ENCODE data around the gene LDB2.
"Not testable (repeated sequence)": the region's sequence is repeated elsewhere in the genome, so short reads cannot be mapped to it uniquely, and the experiment has no call there.

Gene LDB2

DNA sequence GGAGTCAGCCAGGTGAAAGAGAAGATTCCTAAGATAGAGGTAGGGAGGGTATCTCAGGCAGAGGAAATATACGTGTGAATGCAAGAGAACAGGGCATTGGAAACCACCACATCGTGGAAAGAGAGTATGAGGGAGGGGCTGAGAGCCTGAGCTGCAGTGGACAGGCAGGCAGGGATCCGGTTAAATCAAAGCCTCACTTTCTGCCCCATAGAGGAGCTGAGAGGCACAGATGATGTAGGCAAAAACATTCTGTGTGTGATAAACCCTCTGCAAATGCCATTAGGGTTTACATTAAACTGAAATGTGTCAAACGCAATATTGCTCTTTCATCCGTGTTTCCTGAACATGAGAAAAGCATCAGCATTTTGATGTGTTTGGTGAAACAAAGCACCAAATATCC is 374.0 kb downstream of the LDB2 start:
- TF ChIP-seq, protein P1, sequence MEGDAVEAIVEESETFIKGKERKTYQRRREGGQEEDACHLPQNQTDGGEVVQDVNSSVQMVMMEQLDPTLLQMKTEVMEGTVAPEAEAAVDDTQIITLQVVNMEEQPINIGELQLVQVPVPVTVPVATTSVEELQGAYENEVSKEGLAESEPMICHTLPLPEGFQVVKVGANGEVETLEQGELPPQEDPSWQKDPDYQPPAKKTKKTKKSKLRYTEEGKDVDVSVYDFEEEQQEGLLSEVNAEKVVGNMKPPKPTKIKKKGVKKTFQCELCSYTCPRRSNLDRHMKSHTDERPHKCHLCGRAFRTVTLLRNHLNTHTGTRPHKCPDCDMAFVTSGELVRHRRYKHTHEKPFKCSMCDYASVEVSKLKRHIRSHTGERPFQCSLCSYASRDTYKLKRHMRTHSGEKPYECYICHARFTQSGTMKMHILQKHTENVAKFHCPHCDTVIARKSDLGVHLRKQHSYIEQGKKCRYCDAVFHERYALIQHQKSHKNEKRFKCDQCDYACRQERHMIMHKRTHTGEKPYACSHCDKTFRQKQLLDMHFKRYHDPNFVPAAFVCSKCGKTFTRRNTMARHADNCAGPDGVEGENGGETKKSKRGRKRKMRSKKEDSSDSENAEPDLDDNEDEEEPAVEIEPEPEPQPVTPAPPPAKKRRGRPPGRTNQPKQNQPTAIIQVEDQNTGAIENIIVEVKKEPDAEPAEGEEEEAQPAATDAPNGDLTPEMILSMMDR (IDR thresholded peaks at IDR 0.05) = no peak
- Histone ChIP-seq H3K4me3 (no peak overlapping the region), H3K27ac (no peak overlapping the region)
- no peak for DNase-seq (ENCODE audit: low spot score)

DNA sequence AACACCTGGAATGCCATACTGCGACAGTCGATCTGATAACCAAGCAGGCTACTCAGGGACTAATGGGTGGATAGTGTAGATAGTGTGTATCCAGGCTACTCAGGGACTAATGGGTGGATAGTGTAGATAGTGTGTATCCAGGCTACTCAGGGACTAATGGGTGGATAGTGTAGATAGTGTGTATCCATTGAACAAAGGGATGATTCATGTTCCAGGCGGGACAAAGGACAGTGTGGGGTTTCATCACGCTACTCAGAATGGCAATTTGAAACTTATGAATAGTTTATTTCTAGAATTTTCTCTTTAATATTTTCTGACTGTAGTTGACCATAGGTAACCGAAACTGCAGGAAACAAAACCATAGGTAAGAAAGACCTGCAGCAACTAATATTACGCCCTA is 374.9 kb downstream of the LDB2 start:
- not testable (repeated sequence) for H3K4me3 ChIP-seq; DNase-seq (ENCODE audit: low spot score); H3K27ac ChIP-seq

DNA sequence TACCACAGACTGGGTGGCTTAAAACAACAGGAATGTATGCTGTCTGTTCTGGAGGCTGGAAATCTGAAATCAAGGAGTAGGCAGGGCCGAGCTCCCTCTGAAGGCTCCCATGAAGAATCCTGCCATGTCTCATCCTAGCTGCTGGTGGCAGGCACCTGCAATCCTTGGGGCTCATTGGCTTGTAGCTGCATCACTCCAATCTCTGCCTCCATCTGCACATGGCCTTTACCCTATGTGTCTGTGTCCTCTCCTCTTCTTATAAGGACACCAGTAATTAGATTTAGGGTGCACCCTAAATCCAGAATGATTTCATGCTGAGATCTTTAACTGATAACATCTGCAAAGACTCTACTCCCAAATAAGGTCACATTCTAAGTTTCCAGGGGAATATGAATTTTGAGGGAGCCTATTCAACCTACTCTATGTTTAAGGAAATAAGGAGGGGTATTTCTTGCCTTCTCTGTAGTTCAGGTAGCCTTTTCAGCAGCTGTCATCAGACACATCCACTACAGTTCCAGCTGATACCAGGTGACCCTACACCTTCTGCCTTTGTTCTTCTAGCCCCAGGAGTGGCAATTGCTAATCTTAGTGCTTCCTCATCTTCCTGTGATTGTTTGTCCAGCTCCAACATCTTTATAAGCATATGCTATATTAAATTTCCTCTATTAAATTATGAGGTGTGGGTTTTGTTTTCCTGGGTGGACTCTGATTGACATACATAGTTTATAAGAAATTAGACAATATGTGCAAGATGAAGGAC is 377.1 kb downstream of the LDB2 start:
- TF ChIP-seq, protein P1 (IDR thresholded peaks at IDR 0.05) = no peak
- Histone ChIP-seq H3K27ac (no peak overlapping the region), H3K4me3 (no peak overlapping the region)
- no peak for DNase-seq (ENCODE audit: low spot score)

DNA sequence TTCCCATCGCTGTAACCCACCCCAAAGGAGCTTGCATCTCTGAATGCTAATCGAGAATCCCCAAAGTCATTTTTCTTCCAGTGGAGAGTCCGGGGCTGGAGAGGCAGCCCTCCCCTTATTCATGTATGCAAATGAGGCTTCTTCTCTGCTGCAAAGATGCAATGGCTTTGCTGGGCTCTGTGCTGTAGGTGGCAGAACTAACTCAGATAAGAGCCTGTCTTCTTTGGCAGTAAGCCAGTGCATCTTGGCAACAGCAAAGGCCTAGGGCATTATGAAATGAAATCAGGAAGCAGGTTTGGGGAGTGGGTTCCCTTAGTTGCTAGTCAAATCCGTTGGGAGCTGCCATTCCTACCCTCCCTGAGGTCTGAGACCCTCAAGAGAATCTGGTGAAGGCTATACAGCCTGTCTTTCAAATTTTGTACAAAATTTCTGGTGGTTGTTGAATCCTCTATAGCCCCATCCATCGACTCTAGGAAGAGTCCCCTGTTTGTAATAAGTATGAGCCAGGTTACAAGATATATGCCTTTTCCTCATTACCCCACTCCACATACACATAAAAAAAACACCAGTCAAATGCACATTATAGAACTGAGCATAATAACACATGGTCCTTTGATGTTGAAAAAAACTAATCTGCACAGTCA is 381.5 kb downstream of the LDB2 start:
- no peak overlapping the region for H3K27ac ChIP-seq
- TF ChIP-seq, protein P1 (IDR thresholded peaks at IDR 0.05) = no peak
- no peak overlapping the region for H3K4me3 ChIP-seq
- DNase-seq (ENCODE audit: low spot score) = no peak

DNA sequence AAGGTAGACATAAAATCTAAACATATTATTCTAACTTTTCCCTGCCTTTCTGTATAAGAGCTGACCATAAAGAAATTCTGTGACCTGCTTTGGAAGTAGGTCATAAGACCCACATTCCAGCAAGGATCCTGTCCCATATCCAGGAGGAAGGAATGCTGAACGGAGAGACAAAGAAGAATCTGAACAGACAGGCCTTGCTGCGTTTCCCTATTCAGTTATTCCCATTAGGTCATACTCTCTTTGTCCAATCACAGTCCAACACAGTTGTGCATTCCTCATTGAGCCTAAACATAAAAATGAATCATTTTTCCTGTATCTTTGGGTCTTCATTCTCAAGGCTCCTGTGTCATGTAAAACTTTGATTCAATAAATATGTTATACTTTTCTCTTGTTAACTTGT is 384.6 kb downstream of the LDB2 start:
- TF ChIP-seq, protein P1 (IDR thresholded peaks at IDR 0.05) = no peak

DNA sequence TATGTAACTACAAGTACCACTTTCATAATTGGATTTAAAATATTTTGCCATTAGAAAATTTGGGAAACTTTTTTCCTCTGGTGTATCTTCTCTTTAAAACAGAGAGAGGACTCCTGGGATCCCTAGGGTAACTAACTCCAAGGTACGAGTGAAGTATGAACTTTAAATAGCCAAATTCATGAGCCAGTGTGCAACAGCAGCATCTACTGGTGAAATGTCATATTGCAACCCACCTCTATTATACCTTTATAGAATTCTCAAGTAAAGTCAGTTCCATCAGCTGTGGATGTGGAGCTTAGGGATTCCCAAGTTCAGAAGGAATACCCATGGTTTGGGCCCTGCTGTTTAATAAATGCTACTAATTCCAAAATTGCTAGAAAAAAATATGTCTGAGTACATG is 389.5 kb downstream of the LDB2 start:
- no peak for DNase-seq (ENCODE audit: low spot score)
- Histone ChIP-seq H3K4me3 (no peak overlapping the region), H3K27ac (no peak overlapping the region)
- TF ChIP-seq, protein P1 (IDR thresholded peaks at IDR 0.05) = no peak

More for the DNA sequence above, 384.6 kb downstream of the LDB2 start:
- H3K4me3 ChIP-seq = no peak overlapping the region
- no peak overlapping the region for H3K27ac ChIP-seq
- no peak for DNase-seq (ENCODE audit: low spot score)

DNA sequence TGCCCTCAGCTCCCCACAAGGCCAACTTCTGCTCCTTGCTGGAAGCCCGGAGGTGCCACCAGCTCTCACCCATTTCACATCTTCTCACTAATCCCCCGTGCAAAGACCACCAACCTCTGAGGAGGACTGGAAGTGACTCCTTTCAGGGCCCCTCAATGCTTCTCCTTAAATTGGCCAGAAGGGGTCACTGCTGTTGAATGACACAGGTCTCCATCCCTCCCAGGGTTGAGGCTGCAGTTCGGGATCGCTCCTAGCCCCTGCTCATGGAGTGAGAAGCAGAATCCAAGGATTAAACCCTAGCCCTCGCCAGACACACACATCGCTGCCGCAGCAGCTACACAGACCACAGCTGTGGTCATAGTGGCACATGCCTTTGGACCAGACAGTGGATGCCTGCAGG is 392.7 kb downstream of the LDB2 start:
- TF ChIP-seq, protein P1 (IDR thresholded peaks at IDR 0.05) = no peak
- H3K27ac ChIP-seq = no peak overlapping the region
- no peak for DNase-seq (ENCODE audit: low spot score)
- no peak overlapping the region for H3K4me3 ChIP-seq
